K562 (cell line): ENCODE results near the gene SETD5. TPM values are rescaled to one million over a fixed set of nuclear protein-coding genes. Genes with fewer than 3 reads are reported as not detected.
A peak's percentile ranks its signal among the peaks of the same experiment; 100 is the strongest.

Source experiments
- BMI1 ChIP-seq: fragments of 150-350 bp; IDR thresholded peaks from 2 replicates; pipeline ENCODE4 v1.6.1; 2014; ENCODE audit warnings: low read length
- CBX1 ChIP-seq: sonication (generic); IDR thresholded peaks from 2 replicates; pipeline ENCODE4 v1.6.1; 2016; ENCODE audit warnings: antibody characterized with exemption, low read depth, mild to moderate bottlenecking
- ESRRA ChIP-seq: fragments of 450-650 bp; IDR thresholded peaks from 2 replicates; pipeline ENCODE4 v1.6.1; 2014; ENCODE audit warnings: low read depth, mild to moderate bottlenecking, moderate library complexity, borderline replicate concordance
- HOXB6 ChIP-seq: fragments of 250-450 bp; sonication (Bioruptor Pico); IDR thresholded peaks from 2 replicates; pipeline ENCODE4 v1.5.1; 2022; ENCODE audit warnings: mild to moderate bottlenecking, borderline replicate concordance
- MTA1 ChIP-seq: fragments of 450-650 bp; IDR thresholded peaks from 2 replicates; pipeline ENCODE4 v1.6.1; 2017; ENCODE audit warnings: borderline replicate concordance
- MXI1 ChIP-seq: IDR thresholded peaks from 2 replicates; pipeline ENCODE4 v1.6.1; 2011; ENCODE audit warnings: low read depth, mild to moderate bottlenecking, improper control_type of control experiment, low read length
- PHF20 ChIP-seq: fragments of 450-650 bp; IDR thresholded peaks from 2 replicates; pipeline ENCODE4 v1.6.1; 2018; ENCODE audit not compliant: partially characterized antibody
- POLR2AphosphoS2 ChIP-seq: IDR thresholded peaks from 2 replicates; pipeline ENCODE4 v1.6.1; 2012; ENCODE audit warnings: low read length, improper control_type of control experiment
- POLR2B ChIP-seq: fragments of 450-650 bp; IDR thresholded peaks from 2 replicates; pipeline ENCODE4 v1.6.1; 2018; ENCODE audit warnings: low read depth; ENCODE audit not compliant: partially characterized antibody
- SUPT5H ChIP-seq: fragments of 450-650 bp; IDR thresholded peaks from 2 replicates; pipeline ENCODE4 v1.6.1; 2016
- polyA plus RNA-seq, 8 experiments: library from polyadenylated mRNA; depleted of rRNA in 4 of 8; stranded (reverse) in 5 of 8; unstranded in 3 of 8; fragments of >200 nt; fragmentation: Nextera tagmentation in 2 of 8; fragmentation: Illumina TruSeq in 1 of 8; extraction: Ambion mirVana in 2 of 8; extraction: Trizol in 1 of 8; gene quantifications; 2 replicates each; pipeline versions ENCODE4 v1.2.1 to v1.2.3, GENCODE V29; 2011 to 2014; ENCODE audit warnings: inconsistent platforms in 1 of 8, missing spikeins in 1 of 8
- total RNA-seq, 7 experiments: library from RNA; depleted of rRNA in 6 of 7; stranded (reverse); fragments of >200 nt in 6 of 7; fragmentation: Illumina TruSeq in 2 of 7; extraction: Trizol in 2 of 7; gene quantifications; 2 replicates each; pipeline versions ENCODE4 v1.2.1 to v1.2.3, GENCODE V29; 2011 to 2021; ENCODE audit warnings: low replicate concordance in 1 of 7
- TF ChIP-seq, protein P1 (sequence below), 2 experiments: fragments of 450-650 bp in 1 of 2; sonication (generic) in 1 of 2; formaldehyde crosslinking in 1 of 2; IDR thresholded peaks; 2 replicates each; pipeline versions ENCODE4 v1.7.1 to v1.9.0; 2016 to 2022; ENCODE audit warnings: inconsistent platforms in 1 of 2, mild to moderate bottlenecking in 1 of 2, missing genetic modification reagents in 1 of 2
- TF ChIP-seq, protein P2 (sequence below): fragments of 250-450 bp; sonication (Bioruptor Pico); IDR thresholded peaks from 2 replicates; pipeline ENCODE4 v1.5.1; 2021; ENCODE audit warnings: mild to moderate bottlenecking
- TF ChIP-seq, protein P3 (sequence below): fragments of 250-450 bp; sonication (Bioruptor Pico); IDR thresholded peaks from 2 replicates; pipeline ENCODE4 v1.4.0; 2020; ENCODE audit warnings: mild to moderate bottlenecking, moderate library complexity

SETD5 gene
- total and polyA plus RNA-seq, 9 of the 15 experiments (the other 6 are each of a cell fraction or from before 2014, with no cell fraction given): 20.8 to 135 (median 87.2) TPM

DNA sequence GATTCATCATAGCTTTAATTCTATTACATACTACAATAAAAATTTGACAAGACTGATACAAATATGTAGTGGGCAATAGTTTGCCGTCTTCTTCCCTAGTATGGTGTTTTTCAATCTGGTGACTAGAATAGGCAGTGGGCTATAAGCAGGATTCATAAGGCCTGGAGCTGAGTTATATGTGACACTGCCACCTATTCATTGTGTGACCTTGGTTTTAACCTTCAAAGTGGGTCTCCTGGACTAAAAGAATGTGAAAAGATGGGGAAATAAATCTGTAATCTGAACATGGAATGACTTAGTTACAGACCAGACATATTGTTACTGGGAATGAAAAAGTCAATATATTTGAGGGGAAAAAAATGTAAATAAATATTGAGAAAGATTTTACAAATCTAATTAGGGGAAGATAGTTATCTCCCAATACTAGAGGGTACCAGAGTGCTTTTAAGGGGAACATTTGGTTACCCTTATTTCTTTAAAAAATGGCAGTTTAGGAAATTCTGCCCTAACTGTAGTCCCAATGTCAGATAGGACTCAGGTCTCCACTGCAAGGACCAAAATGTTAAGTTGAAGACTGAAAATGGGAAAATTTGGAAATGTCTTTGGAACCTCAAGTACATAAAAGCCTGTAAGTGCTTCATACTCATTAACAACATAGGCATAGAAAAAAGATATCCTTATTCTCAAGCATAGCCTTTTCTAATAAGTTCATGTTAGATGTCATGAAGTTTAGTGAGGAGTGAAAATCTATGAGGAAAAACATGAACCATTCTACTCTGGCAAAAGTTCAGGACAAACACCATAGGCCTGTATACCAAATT lies 10.7 kb upstream of the SETD5 start (continued):
- TF ChIP-seq, protein P1, sequence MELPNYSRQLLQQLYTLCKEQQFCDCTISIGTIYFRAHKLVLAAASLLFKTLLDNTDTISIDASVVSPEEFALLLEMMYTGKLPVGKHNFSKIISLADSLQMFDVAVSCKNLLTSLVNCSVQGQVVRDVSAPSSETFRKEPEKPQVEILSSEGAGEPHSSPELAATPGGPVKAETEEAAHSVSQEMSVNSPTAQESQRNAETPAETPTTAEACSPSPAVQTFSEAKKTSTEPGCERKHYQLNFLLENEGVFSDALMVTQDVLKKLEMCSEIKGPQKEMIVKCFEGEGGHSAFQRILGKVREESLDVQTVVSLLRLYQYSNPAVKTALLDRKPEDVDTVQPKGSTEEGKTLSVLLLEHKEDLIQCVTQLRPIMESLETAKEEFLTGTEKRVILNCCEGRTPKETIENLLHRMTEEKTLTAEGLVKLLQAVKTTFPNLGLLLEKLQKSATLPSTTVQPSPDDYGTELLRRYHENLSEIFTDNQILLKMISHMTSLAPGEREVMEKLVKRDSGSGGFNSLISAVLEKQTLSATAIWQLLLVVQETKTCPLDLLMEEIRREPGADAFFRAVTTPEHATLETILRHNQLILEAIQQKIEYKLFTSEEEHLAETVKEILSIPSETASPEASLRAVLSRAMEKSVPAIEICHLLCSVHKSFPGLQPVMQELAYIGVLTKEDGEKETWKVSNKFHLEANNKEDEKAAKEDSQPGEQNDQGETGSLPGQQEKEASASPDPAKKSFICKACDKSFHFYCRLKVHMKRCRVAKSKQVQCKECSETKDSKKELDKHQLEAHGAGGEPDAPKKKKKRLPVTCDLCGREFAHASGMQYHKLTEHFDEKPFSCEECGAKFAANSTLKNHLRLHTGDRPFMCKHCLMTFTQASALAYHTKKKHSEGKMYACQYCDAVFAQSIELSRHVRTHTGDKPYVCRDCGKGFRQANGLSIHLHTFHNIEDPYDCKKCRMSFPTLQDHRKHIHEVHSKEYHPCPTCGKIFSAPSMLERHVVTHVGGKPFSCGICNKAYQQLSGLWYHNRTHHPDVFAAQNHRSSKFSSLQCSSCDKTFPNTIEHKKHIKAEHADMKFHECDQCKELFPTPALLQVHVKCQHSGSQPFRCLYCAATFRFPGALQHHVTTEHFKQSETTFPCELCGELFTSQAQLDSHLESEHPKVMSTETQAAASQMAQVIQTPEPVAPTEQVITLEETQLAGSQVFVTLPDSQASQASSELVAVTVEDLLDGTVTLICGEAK (IDR thresholded peaks at IDR 0.05): no peak
- TF ChIP-seq, protein P1 (CRISPR knock-in tag; IDR thresholded peaks at IDR 0.05): no peak
- no peak for TF ChIP-seq CBX1
- TF ChIP-seq HOXB6 (CRISPR knock-in tag): 0 out of 2 replicates have a peak, but pooled peaks have one; percentile 36
- 0 out of 2 replicates have a peak, but pooled peaks have one; percentile 7 for TF ChIP-seq MXI1
- peak; percentile 56 for TF ChIP-seq POLR2B
- peak; percentile 84 for TF ChIP-seq ESRRA
- TF ChIP-seq, protein P2, sequence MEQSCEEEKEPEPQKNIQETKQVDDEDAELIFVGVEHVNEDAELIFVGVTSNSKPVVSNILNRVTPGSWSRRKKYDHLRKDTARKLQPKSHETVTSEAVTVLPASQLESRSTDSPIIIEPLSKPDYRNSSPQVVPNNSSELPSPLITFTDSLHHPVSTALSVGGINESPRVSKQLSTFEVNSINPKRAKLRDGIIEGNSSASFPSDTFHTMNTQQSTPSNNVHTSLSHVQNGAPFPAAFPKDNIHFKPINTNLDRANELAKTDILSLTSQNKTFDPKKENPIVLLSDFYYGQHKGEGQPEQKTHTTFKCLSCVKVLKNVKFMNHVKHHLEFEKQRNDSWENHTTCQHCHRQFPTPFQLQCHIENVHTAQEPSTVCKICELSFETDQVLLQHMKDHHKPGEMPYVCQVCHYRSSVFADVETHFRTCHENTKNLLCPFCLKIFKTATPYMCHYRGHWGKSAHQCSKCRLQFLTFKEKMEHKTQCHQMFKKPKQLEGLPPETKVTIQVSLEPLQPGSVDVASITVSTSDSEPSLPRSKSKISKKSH (CRISPR knock-in tag): no peak
- peak; percentile 95 for TF ChIP-seq POLR2AphosphoS2
- TF ChIP-seq SUPT5H: peak; percentile 63
- TF ChIP-seq, protein P3, sequence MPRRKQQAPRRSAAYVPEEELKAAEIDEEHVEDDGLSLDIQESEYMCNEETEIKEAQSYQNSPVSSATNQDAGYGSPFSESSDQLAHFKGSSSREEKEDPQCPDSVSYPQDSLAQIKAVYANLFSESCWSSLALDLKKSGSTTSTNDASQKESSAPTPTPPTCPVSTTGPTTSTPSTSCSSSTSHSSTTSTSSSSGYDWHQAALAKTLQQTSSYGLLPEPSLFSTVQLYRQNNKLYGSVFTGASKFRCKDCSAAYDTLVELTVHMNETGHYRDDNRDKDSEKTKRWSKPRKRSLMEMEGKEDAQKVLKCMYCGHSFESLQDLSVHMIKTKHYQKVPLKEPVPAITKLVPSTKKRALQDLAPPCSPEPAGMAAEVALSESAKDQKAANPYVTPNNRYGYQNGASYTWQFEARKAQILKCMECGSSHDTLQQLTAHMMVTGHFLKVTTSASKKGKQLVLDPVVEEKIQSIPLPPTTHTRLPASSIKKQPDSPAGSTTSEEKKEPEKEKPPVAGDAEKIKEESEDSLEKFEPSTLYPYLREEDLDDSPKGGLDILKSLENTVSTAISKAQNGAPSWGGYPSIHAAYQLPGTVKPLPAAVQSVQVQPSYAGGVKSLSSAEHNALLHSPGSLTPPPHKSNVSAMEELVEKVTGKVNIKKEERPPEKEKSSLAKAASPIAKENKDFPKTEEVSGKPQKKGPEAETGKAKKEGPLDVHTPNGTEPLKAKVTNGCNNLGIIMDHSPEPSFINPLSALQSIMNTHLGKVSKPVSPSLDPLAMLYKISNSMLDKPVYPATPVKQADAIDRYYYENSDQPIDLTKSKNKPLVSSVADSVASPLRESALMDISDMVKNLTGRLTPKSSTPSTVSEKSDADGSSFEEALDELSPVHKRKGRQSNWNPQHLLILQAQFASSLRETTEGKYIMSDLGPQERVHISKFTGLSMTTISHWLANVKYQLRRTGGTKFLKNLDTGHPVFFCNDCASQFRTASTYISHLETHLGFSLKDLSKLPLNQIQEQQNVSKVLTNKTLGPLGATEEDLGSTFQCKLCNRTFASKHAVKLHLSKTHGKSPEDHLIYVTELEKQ (CRISPR knock-in tag): no peak
- TF ChIP-seq BMI1: no peak
- no peak for TF ChIP-seq PHF20
- TF ChIP-seq MTA1: no peak
